ENCODE data around the gene FSTL5.
"Not testable (repeated sequence)": the region's sequence is repeated elsewhere in the genome, so short reads cannot be mapped to it uniquely, and the experiment has no call there.

The FSTL5 gene

GRCh38 chr4:161850631-161851030, 313.2 kb downstream of the FSTL5 start:
- DNase-seq = no peak

GRCh38 chr4:161841759-161842158, 322.0 kb downstream of the FSTL5 start:
- DNase-seq = no peak

- no peak for DNase-seq
Measured at GRCh38 chr4:161829591-161829990, 334.2 kb downstream of the FSTL5 start.

- no peak for DNase-seq
Measured at GRCh38 chr4:161828061-161828460, 335.7 kb downstream of the FSTL5 start.

- no peak for DNase-seq
Measured at GRCh38 chr4:161827013-161827412, 336.8 kb downstream of the FSTL5 start.

- no peak for DNase-seq
Measured at GRCh38 chr4:161823450-161823849, 340.4 kb downstream of the FSTL5 start.

GRCh38 chr4:161822174-161822573, 341.6 kb downstream of the FSTL5 start:
- no peak for DNase-seq

- no peak for DNase-seq
Measured at GRCh38 chr4:161817914-161818313, 345.9 kb downstream of the FSTL5 start.

- no peak for DNase-seq
Measured at GRCh38 chr4:161816958-161817357, 346.8 kb downstream of the FSTL5 start.

GRCh38 chr4:161815841-161816240, 348.0 kb downstream of the FSTL5 start:
- no peak for DNase-seq

- no peak for DNase-seq
Measured at GRCh38 chr4:161813889-161814288, 349.9 kb downstream of the FSTL5 start.

GRCh38 chr4:161813389-161813788, 350.4 kb downstream of the FSTL5 start:
- no peak for DNase-seq

GRCh38 chr4:161803171-161803570, 360.6 kb downstream of the FSTL5 start:
- DNase-seq = no peak

GRCh38 chr4:161799710-161800109, 364.1 kb downstream of the FSTL5 start:
- DNase-seq = no peak

GRCh38 chr4:161792991-161793390, 370.8 kb downstream of the FSTL5 start:
- no peak for DNase-seq

- no peak for DNase-seq
Measured at GRCh38 chr4:161791796-161792556, 371.8 kb downstream of the FSTL5 start.

GRCh38 chr4:161767116-161767515, 396.7 kb downstream of the FSTL5 start:
- no peak for DNase-seq

- DNase-seq = no peak
Measured at GRCh38 chr4:161762796-161763195, 401.0 kb downstream of the FSTL5 start.

- DNase-seq = no peak
Measured at GRCh38 chr4:161760008-161760407, 403.8 kb downstream of the FSTL5 start.

GRCh38 chr4:161758412-161758811, 405.4 kb downstream of the FSTL5 start:
- not testable (repeated sequence) for DNase-seq

GRCh38 chr4:161728929-161729328, 434.9 kb downstream of the FSTL5 start:
- DNase-seq = no peak

GRCh38 chr4:161721947-161722346, 441.9 kb downstream of the FSTL5 start:
- DNase-seq = no peak

- no peak for DNase-seq
Measured at GRCh38 chr4:161717084-161717483, 446.7 kb downstream of the FSTL5 start.

- no peak for DNase-seq
Measured at GRCh38 chr4:161714931-161715330, 448.9 kb downstream of the FSTL5 start.
